CD4-positive, alpha-beta T cell (primary cell): ENCODE measurements around the gene TMLHE. TPM values are rescaled to one million over a fixed set of nuclear protein-coding genes. Genes with fewer than 3 reads are reported as not detected.
A peak's percentile ranks its signal among the peaks of the same experiment; 100 is the strongest.
"Not testable (repeated sequence)": the region's sequence is repeated elsewhere in the genome, so short reads cannot be mapped to it uniquely, and the experiment has no call there.

ENCODE experiments used
- ATAC-seq: fragments of 200-7000 bp; cut with Tn5 transposase; one replicate; pipeline ENCODE4 v1.10.0; 2022; ENCODE audit warnings: mild to moderate bottlenecking; ENCODE audit not compliant: poor library complexity
- CTCF ChIA-PET: fragments of 350-600 bp; sonication (Branson Sonifier 250); formaldehyde crosslinking; loops from one replicate; lab custom pipeline; 2021; ENCODE audit warnings: antibody characterized with exemption, inconsistent platforms; lab: Charles Lee
- POLR2A ChIA-PET: fragments of 350-600 bp; sonication (Branson Sonifier 250); formaldehyde crosslinking; loops from one replicate; lab custom pipeline; 2021; ENCODE audit warnings: antibody characterized with exemption, inconsistent platforms; lab: Charles Lee
- DNase-seq, 14 experiments: peaks; one replicate each; pipeline ENCODE4 v3.0.0-alpha.2; 2013 to 2020; ENCODE audit warnings: mixed read lengths in 2 of 14
- H3K27ac ChIP-seq, 2 donors: one replicate each; pipeline versions ENCODE4 v1.5.1 to v1.7.0; 2013; ENCODE audit warnings: low read length in 2 of 2, low read depth in 1 of 2, mild to moderate bottlenecking in 1 of 2
- H3K27me3 ChIP-seq, 2 experiments: 1 replicate in 1 of 2; 2 replicates in 1 of 2; pipeline versions ENCODE4 v1.6.1 to v1.7.0; 2013; ENCODE audit warnings: low read length in 2 of 2, control low read depth in 1 of 2, mild to moderate bottlenecking in 1 of 2, moderate library complexity in 1 of 2; ENCODE audit not compliant: insufficient read depth in 2 of 2, control insufficient read depth in 1 of 2
- H3K36me3 ChIP-seq: one replicate; pipeline ENCODE4 v1.6.1; 2013; ENCODE audit warnings: low read length, control low read depth; ENCODE audit not compliant: insufficient read depth
- H3K4me1 ChIP-seq: one replicate; pipeline ENCODE4 v1.6.1; 2013; ENCODE audit warnings: low read length, control low read depth; ENCODE audit not compliant: insufficient read depth
- H3K4me3 ChIP-seq: one replicate; pipeline ENCODE4 v1.5.1; 2013; ENCODE audit warnings: mild to moderate bottlenecking, low read length, moderate library complexity
- H3K9me3 ChIP-seq, 2 experiments: 1 replicate in 1 of 2; 2 replicates in 1 of 2; pipeline versions ENCODE4 v1.6.1 to v1.7.0; 2013; ENCODE audit warnings: low read length in 2 of 2, mild to moderate bottlenecking in 2 of 2, control low read depth in 1 of 2, moderate library complexity in 1 of 2; ENCODE audit not compliant: control insufficient read depth in 1 of 2, insufficient read depth in 1 of 2
- H3K27ac Mint-ChIP-seq: one replicate; pipeline ENCODE4 v1.8.0; 2020; ENCODE audit warnings: mixed read lengths
- H3K27me3 Mint-ChIP-seq: one replicate; pipeline ENCODE4 v1.8.0; 2021; ENCODE audit warnings: mixed read lengths
- H3K36me3 Mint-ChIP-seq: one replicate; pipeline ENCODE4 v1.8.0; 2021; ENCODE audit warnings: low read depth, mixed read lengths
- H3K4me1 Mint-ChIP-seq: one replicate; pipeline ENCODE4 v1.8.0; 2021; ENCODE audit warnings: low read depth, mixed read lengths
- H3K4me3 Mint-ChIP-seq: one replicate; pipeline ENCODE4 v1.8.0; 2020; ENCODE audit warnings: mild to moderate bottlenecking, mixed read lengths
- H3K9me3 Mint-ChIP-seq: one replicate; pipeline ENCODE4 v1.8.0; 2020; ENCODE audit warnings: mixed read lengths
- intact Hi-C, 2 experiments: fragments of 100-400 bp; cut with DNase I in 1 of 2; cut with micrococcal nuclease in 1 of 2; formaldehyde crosslinking; loops; one replicate each; pipeline versions ENCODE4 v1.15.1 to v1.9.0; 2023 to 2025; cut with DNase I, micrococcal nuclease
- total RNA-seq, 174 experiments: library from RNA in 2 of 174; stranded (reverse) in 2 of 174; gene quantifications; one replicate each; pipeline ENCODE4 v1.2.3 and lab custom pipeline; 2021 to 2026
- TF ChIP-seq, protein P1 (sequence below): fragments of 200-600 bp; IDR thresholded peaks from one replicate; pipeline ENCODE4 v1.8.0; 2022; ENCODE audit warnings: antibody characterized with exemption, mild to moderate bottlenecking

The TMLHE gene
- total RNA-seq, 2 experiments from 2014 or later, result 6.9 to 8.9 TPM

DNA sequence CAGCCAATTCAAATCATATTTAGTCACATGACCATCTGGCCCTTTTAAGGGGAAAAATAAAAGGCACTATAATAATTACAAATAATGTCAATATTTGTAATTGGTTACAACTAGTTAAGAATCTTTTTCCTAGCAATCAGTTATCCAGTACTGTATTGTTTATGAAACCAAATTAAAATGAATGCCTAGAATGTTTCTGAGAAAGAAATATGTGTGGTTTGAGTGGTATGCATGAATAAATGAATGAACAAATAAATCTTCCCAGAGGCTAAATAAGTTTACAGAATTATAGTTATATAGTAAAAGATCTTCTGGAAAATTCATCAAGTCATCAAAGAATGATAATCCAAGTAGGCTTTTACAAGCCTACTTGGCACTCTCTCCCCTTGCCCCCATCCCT, 98.5 kb downstream of the TMLHE start:
- Histone ChIP-seq H3K4me1 (no peaks in the 10 kb centered on the region), H3K27me3 (no peaks in the 10 kb centered on the region), H3K27ac (no peak overlapping the region), H3K9me3 (no peaks in the 10 kb centered on the region), H3K4me3 (no peak overlapping the region), H3K36me3 (peaks cover 14% of the 10 kb centered on the region)
- Mint-ChIP-seq H3K4me1 (no peaks in the 10 kb centered on the region), H3K36me3 (peaks cover 45% of the 10 kb centered on the region), H3K27ac (no peak overlapping the region), H3K4me3 (no peak overlapping the region), H3K9me3 (no peaks in the 10 kb centered on the region), H3K27me3 (no peaks in the 10 kb centered on the region)
- intact Hi-C loops, result no loop called here
- ATAC-seq, result no peak
- ChIA-PET CTCF (no interaction called here), POLR2A (no interaction called here)
- TF ChIP-seq, protein P1, sequence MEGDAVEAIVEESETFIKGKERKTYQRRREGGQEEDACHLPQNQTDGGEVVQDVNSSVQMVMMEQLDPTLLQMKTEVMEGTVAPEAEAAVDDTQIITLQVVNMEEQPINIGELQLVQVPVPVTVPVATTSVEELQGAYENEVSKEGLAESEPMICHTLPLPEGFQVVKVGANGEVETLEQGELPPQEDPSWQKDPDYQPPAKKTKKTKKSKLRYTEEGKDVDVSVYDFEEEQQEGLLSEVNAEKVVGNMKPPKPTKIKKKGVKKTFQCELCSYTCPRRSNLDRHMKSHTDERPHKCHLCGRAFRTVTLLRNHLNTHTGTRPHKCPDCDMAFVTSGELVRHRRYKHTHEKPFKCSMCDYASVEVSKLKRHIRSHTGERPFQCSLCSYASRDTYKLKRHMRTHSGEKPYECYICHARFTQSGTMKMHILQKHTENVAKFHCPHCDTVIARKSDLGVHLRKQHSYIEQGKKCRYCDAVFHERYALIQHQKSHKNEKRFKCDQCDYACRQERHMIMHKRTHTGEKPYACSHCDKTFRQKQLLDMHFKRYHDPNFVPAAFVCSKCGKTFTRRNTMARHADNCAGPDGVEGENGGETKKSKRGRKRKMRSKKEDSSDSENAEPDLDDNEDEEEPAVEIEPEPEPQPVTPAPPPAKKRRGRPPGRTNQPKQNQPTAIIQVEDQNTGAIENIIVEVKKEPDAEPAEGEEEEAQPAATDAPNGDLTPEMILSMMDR, result no peak
- no peak for DNase-seq

DNA sequence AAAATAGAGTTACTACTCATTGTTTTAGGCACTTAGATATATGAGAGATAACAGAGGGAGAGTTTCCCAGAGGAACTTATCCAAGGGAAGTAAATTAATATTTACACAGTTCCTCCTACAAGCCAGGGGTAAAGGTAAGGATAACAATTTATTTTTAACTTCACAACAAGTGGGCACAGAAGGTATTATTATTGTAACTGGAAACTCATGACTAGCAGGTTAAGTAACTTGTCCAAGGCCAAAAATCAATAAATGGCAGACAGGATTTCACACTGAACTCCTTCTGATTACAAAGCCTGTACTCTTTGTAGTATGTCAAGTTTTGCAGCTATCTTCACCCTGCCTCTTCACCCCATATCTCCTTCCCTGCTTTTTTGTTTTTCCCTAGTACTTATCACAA, 107.5 kb downstream of the TMLHE start:
- no peak overlapping the region for H3K4me3 Mint-ChIP-seq
- no peaks in the 10 kb centered on the region for H3K27me3 Mint-ChIP-seq
- intact Hi-C loops, result no loop called here
- H3K27me3 ChIP-seq, result no peaks in the 10 kb centered on the region
- ATAC-seq (no peak), DNase-seq (no peak)
- CTCF ChIA-PET, result no interaction called here
- H3K27ac Mint-ChIP-seq, result no peak overlapping the region
- H3K36me3 Mint-ChIP-seq, result peaks cover 53% of the 10 kb centered on the region
- no peak overlapping the region for H3K27ac ChIP-seq
- H3K9me3 Mint-ChIP-seq, result no peaks in the 10 kb centered on the region
- no peaks in the 10 kb centered on the region for H3K4me1 Mint-ChIP-seq
- no peaks in the 10 kb centered on the region for H3K4me1 ChIP-seq
- no peak overlapping the region for H3K4me3 ChIP-seq
- TF ChIP-seq, protein P1, result no peak
- no peaks in the 10 kb centered on the region for H3K9me3 ChIP-seq
- peaks cover 12% of the 10 kb centered on the region for H3K36me3 ChIP-seq
- POLR2A ChIA-PET, result no interaction called here

DNA sequence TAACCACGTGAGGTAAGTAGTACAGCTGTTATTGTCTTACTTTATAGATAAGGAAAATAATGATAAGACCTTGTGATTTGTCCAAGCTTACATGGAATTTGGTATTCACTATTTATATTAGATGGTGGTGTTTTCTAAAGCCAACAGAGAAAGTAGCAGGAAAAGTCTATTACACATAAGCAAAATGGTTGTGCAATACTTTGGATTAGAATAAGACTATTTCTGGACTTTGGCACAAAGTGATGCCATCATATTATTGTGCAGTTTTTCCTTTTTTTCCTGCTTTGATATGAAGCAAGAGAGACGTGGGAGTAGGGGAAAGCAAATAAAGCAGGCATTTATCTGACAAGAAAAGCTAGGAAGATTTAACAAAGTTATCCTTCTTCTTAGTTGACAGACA, 117.6 kb downstream of the TMLHE start:
- H3K9me3 ChIP-seq, POLR2A ChIA-PET, H3K27me3 Mint-ChIP-seq, H3K36me3 ChIP-seq, H3K9me3 Mint-ChIP-seq, H3K4me1 ChIP-seq, intact Hi-C loops, ATAC-seq, H3K4me3 ChIP-seq, CTCF ChIA-PET, H3K36me3 Mint-ChIP-seq, H3K27ac ChIP-seq, H3K27ac Mint-ChIP-seq, H3K4me1 Mint-ChIP-seq, DNase-seq, H3K27me3 ChIP-seq, H3K4me3 Mint-ChIP-seq: not testable (repeated sequence)

DNA sequence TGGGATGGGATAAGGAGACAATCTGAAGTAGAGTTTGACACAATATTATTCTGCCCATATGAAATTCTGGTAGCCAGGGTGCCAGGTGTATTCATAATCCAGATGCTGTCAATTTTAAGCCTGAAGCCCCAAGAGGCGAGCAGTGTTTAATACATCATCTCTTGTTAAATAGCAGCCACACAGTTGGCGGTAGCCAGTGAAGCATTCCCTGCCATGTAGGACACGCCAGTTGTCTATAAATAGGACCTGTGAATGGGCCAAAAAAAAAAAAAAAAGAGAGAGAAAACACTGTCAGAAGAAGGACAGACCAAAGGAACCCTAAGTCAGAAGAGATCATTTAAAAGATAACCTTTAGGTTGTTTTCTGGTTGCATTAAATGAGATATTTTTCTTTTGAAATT, 121.3 kb downstream of the TMLHE start:
- H3K36me3 ChIP-seq, ATAC-seq, H3K36me3 Mint-ChIP-seq, H3K27ac Mint-ChIP-seq, intact Hi-C loops, H3K27me3 ChIP-seq, H3K4me3 ChIP-seq, H3K27me3 Mint-ChIP-seq, CTCF ChIA-PET, H3K4me1 Mint-ChIP-seq, DNase-seq, H3K27ac ChIP-seq, H3K9me3 ChIP-seq, H3K4me3 Mint-ChIP-seq, H3K9me3 Mint-ChIP-seq, H3K4me1 ChIP-seq, POLR2A ChIA-PET: not testable (repeated sequence)

DNA sequence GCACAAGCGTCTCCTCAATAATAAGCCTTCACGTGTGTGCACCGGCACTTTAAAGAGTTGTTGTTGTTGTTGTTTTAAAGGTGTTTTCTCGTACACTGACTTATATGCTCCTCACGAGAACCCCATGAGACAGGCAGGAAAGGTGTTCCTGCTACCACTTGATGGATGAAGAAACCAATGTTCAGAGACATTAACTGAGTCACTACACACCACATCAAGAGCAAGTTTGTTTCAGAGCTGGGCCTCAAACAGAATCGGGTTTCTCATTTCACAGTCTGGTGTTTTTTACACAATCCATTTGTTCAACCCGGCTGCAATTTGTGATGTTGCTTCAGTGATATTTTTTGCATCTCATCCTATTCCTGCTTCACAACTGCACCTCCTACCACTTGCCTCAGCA, 135.6 kb downstream of the TMLHE start:
- H3K9me3 Mint-ChIP-seq, H3K4me3 Mint-ChIP-seq, H3K27ac Mint-ChIP-seq, DNase-seq, H3K27ac ChIP-seq, ATAC-seq, intact Hi-C loops, H3K36me3 Mint-ChIP-seq, H3K36me3 ChIP-seq, H3K9me3 ChIP-seq, H3K27me3 Mint-ChIP-seq, CTCF ChIA-PET, H3K4me1 Mint-ChIP-seq, POLR2A ChIA-PET, H3K4me1 ChIP-seq, H3K4me3 ChIP-seq, H3K27me3 ChIP-seq: not testable (repeated sequence)

DNA sequence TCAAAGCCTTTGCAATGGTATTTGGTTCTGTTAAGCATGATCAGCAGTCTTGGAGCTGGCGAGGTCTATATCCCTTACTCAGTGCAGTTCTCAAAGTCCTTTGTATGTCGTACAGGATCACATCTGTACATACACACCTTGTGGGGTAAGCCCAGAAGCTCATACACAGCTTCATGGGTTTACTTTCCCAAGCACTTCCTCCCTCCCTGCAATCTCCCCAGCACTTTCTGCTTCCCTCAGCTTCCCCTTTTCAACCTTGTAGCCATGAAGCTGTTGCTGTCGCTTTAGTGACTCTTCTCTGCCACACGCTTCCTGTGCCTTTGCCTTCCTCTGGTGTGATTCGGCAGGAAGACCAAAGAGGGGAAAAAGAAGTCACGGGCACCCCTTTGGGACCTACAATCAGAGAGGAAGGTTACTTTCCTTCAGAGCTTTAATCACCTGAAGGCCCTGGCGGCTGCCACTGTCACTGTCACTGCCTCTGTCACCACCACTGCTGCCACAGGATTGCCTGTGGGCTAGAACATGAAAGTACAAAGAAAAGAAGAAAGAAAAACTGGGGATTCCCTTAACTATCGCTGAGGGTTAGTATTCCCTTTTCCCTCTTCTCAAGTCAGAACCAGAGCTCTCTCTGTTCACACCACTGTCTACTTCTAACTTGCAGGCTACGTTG, 146.3 kb downstream of the TMLHE start:
- H3K9me3 Mint-ChIP-seq, H3K36me3 ChIP-seq, H3K4me1 ChIP-seq, H3K27me3 Mint-ChIP-seq, H3K4me1 Mint-ChIP-seq, H3K4me3 ChIP-seq, H3K27ac ChIP-seq, H3K27me3 ChIP-seq, DNase-seq, H3K4me3 Mint-ChIP-seq, CTCF ChIA-PET, POLR2A ChIA-PET, intact Hi-C loops, H3K9me3 ChIP-seq, H3K27ac Mint-ChIP-seq, H3K36me3 Mint-ChIP-seq: not testable (repeated sequence)
- peak; percentile 80 for ATAC-seq
